GM12878 (cell line): ENCODE measurements around the gene RB1. TPM values are rescaled to one million over a fixed set of nuclear protein-coding genes. Genes with fewer than 3 reads are reported as not detected.

ENCODE experiments used
- BCLAF1 ChIP-seq: fragments of 450-650 bp; IDR thresholded peaks from 2 replicates; pipeline ENCODE4 v1.6.1; 2017; ENCODE audit warnings: antibody characterized with exemption, mild to moderate bottlenecking, moderate library complexity
- BRCA1 ChIP-seq: IDR thresholded peaks from 2 replicates; pipeline ENCODE4 v1.6.1; 2011; ENCODE audit warnings: low read depth, low read length, improper control_type of control experiment
- CREB1 ChIP-seq: IDR thresholded peaks from 2 replicates; pipeline ENCODE4 v1.6.1; 2012; ENCODE audit warnings: low read depth, mild to moderate bottlenecking, inconsistent platforms
- CTCF ChIP-seq, 3 experiments: IDR thresholded peaks in 2 of 3; conservative IDR thresholded peaks in 1 of 3; 2 replicates each; pipeline ENCODE4 v1.5.1; 2011; ENCODE audit warnings: low read depth in 3 of 3, low read length in 3 of 3, mild to moderate bottlenecking in 3 of 3, control low read depth in 2 of 3, moderate library complexity in 2 of 3, inconsistent platforms in 1 of 3, mixed read lengths in 1 of 3; ENCODE audit not compliant: control insufficient read depth in 2 of 3, insufficient read depth in 1 of 3; ENCODE audit errors: extremely low read depth in 1 of 3
- DPF2 ChIP-seq: fragments of 450-650 bp; IDR thresholded peaks from 2 replicates; pipeline ENCODE4 v1.6.1; 2017; ENCODE audit warnings: mild to moderate bottlenecking
- FOS ChIP-seq: IDR thresholded peaks from 3 replicates; pipeline ENCODE4 v1.6.1; 2011; ENCODE audit warnings: borderline replicate concordance; ENCODE audit not compliant: insufficient read length; ENCODE audit errors: extremely low read depth
- HCFC1 ChIP-seq: fragments of 150-350 bp; IDR thresholded peaks from 2 replicates; pipeline ENCODE4 v1.6.1; 2014; ENCODE audit warnings: low read length
- IKZF2 ChIP-seq, 2 experiments: fragments of 450-650 bp; IDR thresholded peaks; 2 replicates each; pipeline ENCODE4 v1.6.1; 2017; ENCODE audit warnings: mild to moderate bottlenecking in 2 of 2, moderate library complexity in 2 of 2
- KLF5 ChIP-seq: fragments of 450-650 bp; IDR thresholded peaks from 2 replicates; pipeline ENCODE4 v1.6.1; 2014; ENCODE audit warnings: mild to moderate bottlenecking; ENCODE audit not compliant: partially characterized antibody
- MAX ChIP-seq: IDR thresholded peaks from 2 replicates; pipeline ENCODE4 v1.6.1; 2012; ENCODE audit warnings: low read depth, low read length, improper control_type of control experiment
- MEF2A ChIP-seq: IDR thresholded peaks from 2 replicates; pipeline ENCODE4 v1.6.1; 2011; ENCODE audit warnings: low read depth, mild to moderate bottlenecking, low read length, moderate library complexity; ENCODE audit not compliant: insufficient read depth
- NFIC ChIP-seq: IDR thresholded peaks from 2 replicates; pipeline ENCODE4 v1.6.1; 2012; ENCODE audit warnings: low read depth, mild to moderate bottlenecking, inconsistent platforms, low read length, moderate library complexity
- NFYA ChIP-seq: IDR thresholded peaks from 2 replicates; pipeline ENCODE4 v1.6.1; 2011; ENCODE audit warnings: low read depth, mild to moderate bottlenecking, low read length, improper control_type of control experiment, borderline replicate concordance
- PBX3 ChIP-seq: IDR thresholded peaks from 2 replicates; pipeline ENCODE4 v1.6.1; 2011; ENCODE audit warnings: mild to moderate bottlenecking, low read depth, low read length, moderate library complexity; ENCODE audit not compliant: insufficient replicate concordance
- RBBP5 ChIP-seq: fragments of 200-600 bp; sonication (generic); conservative IDR thresholded peaks from 2 replicates; pipeline ENCODE4 v1.6.1; 2016
- SPI1 ChIP-seq: IDR thresholded peaks from 2 replicates; pipeline ENCODE4 v1.6.1; 2011; ENCODE audit warnings: low read depth, mild to moderate bottlenecking, low read length, moderate library complexity, borderline replicate concordance; ENCODE audit not compliant: insufficient read depth
- ZBTB11 ChIP-seq: fragments of 450-650 bp; formaldehyde crosslinking; IDR thresholded peaks from 2 replicates; pipeline ENCODE4 v1.5.0; 2022; ENCODE audit warnings: mild to moderate bottlenecking, missing genetic modification characterization
- ZSCAN29 ChIP-seq: fragments of 450-650 bp; IDR thresholded peaks from 2 replicates; pipeline ENCODE4 v1.6.1; 2017; ENCODE audit warnings: mild to moderate bottlenecking, moderate library complexity
- ZZZ3 ChIP-seq: IDR thresholded peaks from 2 replicates; pipeline ENCODE4 v1.6.1; 2011; ENCODE audit warnings: low read depth; ENCODE audit not compliant: control insufficient read depth, insufficient read length
- polyA plus RNA-seq, 11 experiments: library from polyadenylated mRNA; depleted of rRNA in 4 of 11; unstranded in 6 of 11; stranded (reverse) in 5 of 11; fragments of >200 nt; fragmentation: Nextera tagmentation in 4 of 11; fragmentation: Illumina TruSeq in 1 of 11; extraction: Ambion mirVana in 4 of 11; extraction: Trizol in 1 of 11; gene quantifications; 1 replicate in 1 of 11; 2 replicates in 10 of 11; pipeline versions ENCODE4 v1.2.1 to v1.2.3, GENCODE V29; 2011 to 2016; ENCODE audit warnings: inconsistent platforms in 2 of 11, missing spikeins in 2 of 11, low read depth in 1 of 11
- total RNA-seq, 4 experiments: library from RNA; depleted of rRNA in 3 of 4; stranded (reverse); fragments of >200 nt in 3 of 4; fragmentation: Illumina TruSeq in 1 of 4; extraction: Trizol in 1 of 4; gene quantifications; 2 replicates each; pipeline versions ENCODE4 v1.2.1 to v1.2.3, GENCODE V29; 2013 to 2021

RB1 gene
- total and polyA plus RNA-seq, 10 of the 15 experiments (the other 5 are each of a cell fraction or from before 2014, with no cell fraction given): 2.8 to 45.0 (median 8.3) TPM

- TF ChIP-seq CTCF (IDR thresholded peaks at IDR 0.05 in 2 of 3, conservative IDR thresholded peaks at IDR 0.05 in 1 of 3; ENCODE audit: control insufficient read depth in 2 of 3, extremely low read depth in 1 of 3, insufficient read depth in 1 of 3, low read depth in 3 of 3, low read length in 3 of 3) (0 out of 6 replicates have a peak, but pooled peaks of 1 of the 3 experiments have one; percentile 5), CREB1 (peak; percentile 93), HCFC1 (peak; percentile 21; the same call in 1 of the 2 replicates), FOS (no peak), MAX (no peak), BRCA1 (no peak), ZSCAN29 (0 out of 2 replicates have a peak, but pooled peaks have one; percentile 22), IKZF2 (IDR thresholded peaks at IDR 0.05) (peak; percentile 52 to 56; a peak in 2 of 4 replicates), NFIC (no peak), SPI1 (peak; percentile 54; the same call in 1 of the 2 replicates), ZZZ3 (no peak), KLF5 (peak; percentile 76), RBBP5 (no peak), BCLAF1 (no peak), ZBTB11 (0 out of 2 replicates have a peak, but pooled peaks have one; percentile 2), NFYA (no peak), PBX3 (no peak), MEF2A (0 out of 2 replicates have a peak, but pooled peaks have one; percentile 21), DPF2 (peak; percentile 91)
Observed at GRCh38 chr13:48303359-48304142, at the start of gene RB1 (continued).
